K562 (cell line): ENCODE measurements around the gene ORMDL2. TPM values are rescaled to one million over a fixed set of nuclear protein-coding genes. Genes with fewer than 3 reads are reported as not detected.

ENCODE experiments used
- ATAC-seq: fragments of 200-7000 bp; cut with Tn5 transposase; 3 replicates; pipeline ENCODE4 v1.9.1; 2020; ENCODE audit warnings: moderate library complexity
- BruUV-seq: library from RNA; stranded (reverse); fragments of 400-500 nt; replicated peaks from 2 replicates; lab custom pipeline; 2021; lab: Mats Ljungman, UMichigan
- CTCF ChIA-PET: fragments of 300-600 bp; formaldehyde crosslinking; extraction: SDS; loops from one replicate; lab custom pipeline; 2021; ENCODE audit warnings: low intra/inter-chr PET ratio; lab: Yijun Ruan, JAX
- POLR2A ChIA-PET: fragments of 300-600, 350-650 bp; sonication (Branson Sonifier 250); formaldehyde crosslinking; extraction: SDS; loops from one replicate; lab custom pipeline; 2021; ENCODE audit warnings: antibody characterized with exemption, inconsistent platforms; lab: Yijun Ruan, JAX
- DNase-seq, 4 experiments: peaks; one replicate each; pipeline versions ENCODE4 v3.0.0 to v3.0.0-alpha.2; 2011 to 2018; ENCODE audit warnings: low spot score in 3 of 4, mixed read lengths in 3 of 4; ENCODE audit errors: extremely low read depth in 1 of 4
- FAIRE-seq: peaks from 2 replicates; lab custom pipeline; 2011; peaks lifted over from hg19 to GRCh38; lab: Jason Lieb, UNC
- H2AFZ ChIP-seq: 2 replicates; pipeline ENCODE4 v1.6.0; 2011; ENCODE audit warnings: low read depth, low read length, control low read depth, inconsistent platforms
- H3K27ac ChIP-seq: fragments of 200-600 bp; 3 replicates; pipeline ENCODE4 v1.8.0; 2011; ENCODE audit warnings: low read depth, mild to moderate bottlenecking, control low read depth, inconsistent platforms, low read length, moderate library complexity, mixed read lengths; ENCODE audit errors: extremely low read depth
- H3K27me3 ChIP-seq, 2 experiments: fragments of 300-600 bp in 1 of 2; 2 replicates in 1 of 2; 3 replicates in 1 of 2; pipeline versions ENCODE4 v1.6.0 to v1.8.0; 2011; ENCODE audit warnings: inconsistent platforms in 2 of 2, low read length in 2 of 2, mild to moderate bottlenecking in 1 of 2, mixed read lengths in 1 of 2, moderate library complexity in 1 of 2; ENCODE audit not compliant: control insufficient read depth in 2 of 2, insufficient read depth in 2 of 2
- H3K36me3 ChIP-seq: fragments of 300-600 bp; 3 replicates; pipeline ENCODE4 v1.8.0; 2011; ENCODE audit warnings: mild to moderate bottlenecking, low read length, inconsistent platforms; ENCODE audit not compliant: control insufficient read depth, insufficient read depth
- H3K4me1 ChIP-seq, 2 experiments: fragments of 200-600 bp in 1 of 2; replicated peaks in 1 of 2; 2 replicates in 1 of 2; 3 replicates in 1 of 2; pipeline versions ENCODE4 v1.5.1 to v1.8.0; 2011; ENCODE audit warnings: inconsistent platforms in 2 of 2, low read length in 2 of 2, mild to moderate bottlenecking in 1 of 2, mixed read lengths in 1 of 2, moderate library complexity in 1 of 2; ENCODE audit not compliant: control insufficient read depth in 2 of 2, insufficient read depth in 2 of 2
- H3K4me2 ChIP-seq: 2 replicates; pipeline ENCODE4 v1.6.1; 2011; ENCODE audit warnings: low read length, control low read depth, inconsistent platforms, mixed read lengths; ENCODE audit not compliant: insufficient read depth
- H3K4me3 ChIP-seq: fragments of 200-600 bp; sonication (generic), shearing (Covaris generic); 2 replicates; pipeline ENCODE4 v1.5.1; 2016; ENCODE audit warnings: control low read depth, inconsistent platforms
- H3K79me2 ChIP-seq: fragments of 200-600 bp; 3 replicates; pipeline ENCODE4 v1.8.0; 2011; ENCODE audit warnings: low read length, inconsistent platforms; ENCODE audit not compliant: control insufficient read depth, insufficient read depth
- H3K9ac ChIP-seq, 2 experiments: 2 replicates each; pipeline versions ENCODE4 v1.6.0 to v1.6.1; 2011; ENCODE audit warnings: low read depth in 2 of 2, low read length in 2 of 2, control low read depth in 1 of 2, inconsistent platforms in 1 of 2, mild to moderate bottlenecking in 1 of 2, mixed read lengths in 1 of 2; ENCODE audit not compliant: insufficient read depth in 1 of 2
- H3K9me1 ChIP-seq: one replicate; pipeline ENCODE4 v1.6.0; 2011; ENCODE audit warnings: inconsistent platforms, mild to moderate bottlenecking, low read length, moderate library complexity; ENCODE audit not compliant: control insufficient read depth, insufficient read depth
- H3K9me3 ChIP-seq: replicated peaks from 2 replicates; pipeline ENCODE4 v1.5.1; 2011; ENCODE audit warnings: low read depth, low read length, inconsistent platforms; ENCODE audit not compliant: control insufficient read depth, insufficient read depth
- H4K20me1 ChIP-seq: replicated peaks from 2 replicates; pipeline ENCODE4 v1.6.1; 2011; ENCODE audit warnings: low read length, inconsistent platforms, mixed read lengths; ENCODE audit not compliant: control insufficient read depth, insufficient read depth
- E4F1 ChIP-seq: fragments of 250-450 bp; sonication (Bioruptor Pico); IDR thresholded peaks from 2 replicates; pipeline ENCODE4 v1.5.0; 2021; ENCODE audit warnings: mild to moderate bottlenecking, borderline replicate concordance
- NONO ChIP-seq, 2 experiments: fragments of 200-400 bp in 1 of 2; fragments of 450-650 bp in 1 of 2; formaldehyde crosslinking in 1 of 2; IDR thresholded peaks; 2 replicates each; pipeline ENCODE4 v1.6.1; 2017; ENCODE audit warnings: low read depth in 2 of 2, mild to moderate bottlenecking in 2 of 2, moderate library complexity in 2 of 2, low read length in 1 of 2
- POLR2AphosphoS2 ChIP-seq: IDR thresholded peaks from 2 replicates; pipeline ENCODE4 v1.6.1; 2012; ENCODE audit warnings: low read length, improper control_type of control experiment
- TCF7L2 ChIP-seq: fragments of 150-350 bp; IDR thresholded peaks from 2 replicates; pipeline ENCODE4 v1.6.1; 2016; ENCODE audit warnings: low read depth, mild to moderate bottlenecking, low read length, moderate library complexity
- whole genome bisulfite sequencing: fragments of 100-300 bp; shearing (Covaris generic); methylation state at CpG from one replicate; pipeline ENCODE4 v1.1.6; 2016; ENCODE audit warnings: low coverage, mixed read lengths; ENCODE audit not compliant: insufficient coverage; ENCODE audit errors: missing lambda C conversion rate; 5-methylcytosine and 5-hydroxymethylcytosine counted together
- in situ Hi-C: fragments of 300-500 bp; cut with MboI; formaldehyde crosslinking; loops from 4 replicates; pipeline ENCODE4 v1.15.0; 2018; ENCODE audit warnings: inconsistent platforms, mixed read lengths
- intact Hi-C: fragments of 100-400 bp; cut with micrococcal nuclease; formaldehyde crosslinking; loops from 2 replicates; pipeline ENCODE4 v1.14.2; 2022
- polyA plus RNA-seq, 8 experiments: library from polyadenylated mRNA; depleted of rRNA in 4 of 8; stranded (reverse) in 5 of 8; unstranded in 3 of 8; fragments of >200 nt; fragmentation: Nextera tagmentation in 2 of 8; fragmentation: Illumina TruSeq in 1 of 8; extraction: Ambion mirVana in 2 of 8; extraction: Trizol in 1 of 8; gene quantifications; 2 replicates each; pipeline versions ENCODE4 v1.2.1 to v1.2.3, GENCODE V29; 2011 to 2014; ENCODE audit warnings: inconsistent platforms in 1 of 8, missing spikeins in 1 of 8
- total RNA-seq, 7 experiments: library from RNA; depleted of rRNA in 6 of 7; stranded (reverse); fragments of >200 nt in 6 of 7; fragmentation: Illumina TruSeq in 2 of 7; extraction: Trizol in 2 of 7; gene quantifications; 2 replicates each; pipeline versions ENCODE4 v1.2.1 to v1.2.3, GENCODE V29; 2011 to 2021; ENCODE audit warnings: low replicate concordance in 1 of 7

ORMDL2 gene
- total and polyA plus RNA-seq, 9 of the 15 experiments (the other 6 are each of a cell fraction or from before 2014, with no cell fraction given), result 9.9 to 113 (median 34.4) TPM

- FAIRE-seq, result no peak
- no peaks in the 10 kb centered on the region for H3K79me2 ChIP-seq
These were observed 44.0 kb downstream of the ORMDL2 start for GRCh38 chr12:55861871-55862270.

More at GRCh38 chr12:55861871-55862270, 44.0 kb downstream of the ORMDL2 start:
- BruUV-seq, result no TSS peak
- H3K27me3 ChIP-seq, result no peaks in the 10 kb centered on the region
- DNase-seq (no peak), ATAC-seq (no peak)
- H3K9ac ChIP-seq, result no peak overlapping the region
- in situ Hi-C loops, result no loop called here
- intact Hi-C loops, result no loop called here
- H3K9me1 ChIP-seq, result no peaks in the 10 kb centered on the region
- H4K20me1 ChIP-seq, result no peaks in the 10 kb centered on the region
- no peak overlapping the region for H2AFZ ChIP-seq
- no peaks in the 10 kb centered on the region for H3K36me3 ChIP-seq
- POLR2A ChIA-PET, result no interaction called here
- H3K4me3 ChIP-seq, result no peak overlapping the region
- H3K9me3 ChIP-seq, result no peaks in the 10 kb centered on the region; the same call in 1 of the 2 replicates
- H3K4me1 ChIP-seq, result no peaks in the 10 kb centered on the region; a peak in 1 of 5 replicates
- TF ChIP-seq TCF7L2 (no peak), POLR2AphosphoS2 (no peak), NONO (IDR thresholded peaks at IDR 0.05; ENCODE audit: low read depth in 2 of 2, low read length in 1 of 2) (no peak), E4F1 (CRISPR knock-in tag) (no peak)
- H3K4me2 ChIP-seq, result no peak overlapping the region
- CTCF ChIA-PET, result no interaction called here
- WGBS, result 64% methylated on average over 3 of the region's 3 CpGs
- H3K27ac ChIP-seq, result no peak overlapping the region
